Stimulated activated CD8-positive, alpha-beta memory T cell treated with anti-CD3 and anti-CD28 coated beads, Interleukin-12 subunit alpha, Interleukin-12 subunit beta, amount 100 ng/mL, for 4 hours (primary cell): ENCODE data around the gene APOD.
"Not testable (repeated sequence)": the region's sequence is repeated elsewhere in the genome, so short reads cannot be mapped to it uniquely, and the experiment has no call there.

Experiments used
- DNase-seq: peaks from one replicate; pipeline ENCODE4 v3.0.0-alpha.2; 2020; ENCODE audit warnings: low read depth

Gene APOD

DNA sequence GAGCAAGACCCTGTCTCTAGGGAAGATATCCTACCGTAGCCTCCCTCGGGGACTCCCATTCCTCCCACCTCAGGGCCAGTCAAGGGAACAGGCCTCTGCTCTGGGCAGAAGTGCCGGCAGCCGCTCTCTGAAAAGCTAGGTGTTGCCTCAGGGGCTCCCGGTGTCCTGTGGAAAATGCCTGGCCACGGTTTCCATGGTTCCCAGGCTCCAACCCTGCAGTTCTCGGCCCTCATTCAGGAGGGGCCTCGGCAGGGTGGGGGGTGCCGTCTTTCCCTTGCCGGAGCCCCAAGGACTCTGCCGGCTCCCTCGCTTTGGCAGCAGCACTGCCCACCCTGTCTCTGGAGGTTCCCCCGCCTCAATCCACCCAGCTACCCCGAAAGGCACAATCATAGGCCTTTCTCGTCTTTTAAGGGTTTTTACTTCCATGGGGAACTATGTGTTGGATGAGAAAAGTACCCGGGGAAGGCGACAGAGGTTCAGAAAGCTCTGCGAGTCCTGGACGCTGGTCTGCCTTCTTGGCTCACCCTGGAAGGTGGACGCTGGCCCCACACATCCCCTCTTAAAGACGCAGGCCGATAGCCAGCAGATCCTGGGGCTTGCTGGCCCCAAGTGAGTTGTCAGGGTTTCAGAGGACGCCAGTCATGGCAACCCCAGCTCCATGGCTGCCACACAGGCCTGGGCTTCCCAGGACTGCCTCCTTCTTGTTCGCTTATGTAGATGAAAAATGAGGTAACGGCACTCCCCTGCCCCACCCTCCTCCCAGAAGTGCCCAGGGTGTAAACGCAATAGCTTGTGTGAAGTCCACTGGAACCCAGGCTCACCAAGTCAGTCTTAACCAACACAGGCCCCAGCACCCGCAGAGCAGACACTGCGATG, 34.3 kb upstream of the APOD start:
- DNase-seq: not testable (repeated sequence)

DNA sequence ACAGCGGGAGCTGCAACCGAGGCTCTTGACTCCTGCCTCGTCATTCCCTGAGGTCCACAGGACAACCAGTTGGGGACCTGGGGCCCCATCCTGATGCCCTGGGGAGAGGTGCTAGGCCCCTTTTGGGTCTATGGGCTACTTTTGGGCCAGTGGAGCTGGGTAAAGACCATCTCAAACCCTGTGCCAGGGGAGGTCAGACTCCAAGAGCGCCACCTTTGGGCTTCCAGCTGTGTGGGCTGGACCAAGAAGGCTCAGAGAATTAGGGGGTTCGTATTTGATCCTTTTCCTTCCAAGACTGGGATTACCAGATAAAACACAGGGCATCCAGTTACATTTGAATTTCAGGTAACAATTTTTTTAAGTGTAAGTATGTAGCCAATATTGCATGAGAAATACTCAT, 33.4 kb upstream of the APOD start:
- DNase-seq: not testable (repeated sequence)

DNA sequence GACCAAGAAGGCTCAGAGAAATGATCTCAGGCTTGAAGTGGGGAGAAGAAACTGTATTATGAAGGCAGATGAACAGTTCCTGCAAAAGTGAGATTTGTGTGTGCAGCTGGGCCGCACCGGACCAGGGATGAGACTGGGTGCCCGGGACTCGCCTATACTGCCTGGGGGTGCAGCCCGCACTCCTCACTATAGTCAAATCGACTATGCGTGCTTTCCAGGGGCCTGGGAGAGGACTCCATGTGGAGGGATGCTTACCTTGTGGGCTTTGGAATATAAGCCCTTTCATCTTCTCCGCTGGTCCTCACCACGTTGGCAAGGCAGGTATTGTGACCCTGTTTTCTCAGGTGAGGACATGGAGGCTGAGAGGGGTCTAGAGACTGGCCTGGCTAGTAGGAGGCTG, 32.9 kb upstream of the APOD start:
- no peak for DNase-seq

DNA sequence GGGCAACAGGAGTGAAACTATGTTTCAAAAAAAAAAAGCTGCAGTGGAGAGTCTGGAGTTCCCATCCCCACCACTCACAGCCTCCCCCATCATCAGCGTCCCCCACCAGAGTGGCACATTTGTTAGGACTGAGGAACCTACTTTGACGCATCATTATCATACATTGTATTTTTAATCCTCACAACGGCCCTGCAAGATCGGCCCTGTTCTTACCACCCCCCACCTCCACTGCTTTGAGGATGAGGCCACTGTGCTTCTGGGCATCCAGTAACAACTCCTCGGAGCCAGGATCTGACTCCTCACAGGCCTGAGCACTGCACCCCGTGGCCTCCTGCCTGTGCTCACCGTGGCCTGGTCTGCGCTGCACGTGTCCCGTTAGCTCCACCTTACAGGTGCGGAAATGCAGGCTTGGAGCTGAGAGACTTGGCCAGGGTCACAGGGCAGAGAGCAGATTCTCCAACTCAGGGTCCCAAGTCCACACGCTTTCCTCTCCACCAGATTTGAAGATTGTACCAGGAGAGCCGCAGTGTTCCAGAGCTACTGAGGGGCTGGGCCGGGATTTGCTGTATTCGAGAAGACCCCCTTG, 32.3 kb upstream of the APOD start:
- DNase-seq: not testable (repeated sequence)

DNA sequence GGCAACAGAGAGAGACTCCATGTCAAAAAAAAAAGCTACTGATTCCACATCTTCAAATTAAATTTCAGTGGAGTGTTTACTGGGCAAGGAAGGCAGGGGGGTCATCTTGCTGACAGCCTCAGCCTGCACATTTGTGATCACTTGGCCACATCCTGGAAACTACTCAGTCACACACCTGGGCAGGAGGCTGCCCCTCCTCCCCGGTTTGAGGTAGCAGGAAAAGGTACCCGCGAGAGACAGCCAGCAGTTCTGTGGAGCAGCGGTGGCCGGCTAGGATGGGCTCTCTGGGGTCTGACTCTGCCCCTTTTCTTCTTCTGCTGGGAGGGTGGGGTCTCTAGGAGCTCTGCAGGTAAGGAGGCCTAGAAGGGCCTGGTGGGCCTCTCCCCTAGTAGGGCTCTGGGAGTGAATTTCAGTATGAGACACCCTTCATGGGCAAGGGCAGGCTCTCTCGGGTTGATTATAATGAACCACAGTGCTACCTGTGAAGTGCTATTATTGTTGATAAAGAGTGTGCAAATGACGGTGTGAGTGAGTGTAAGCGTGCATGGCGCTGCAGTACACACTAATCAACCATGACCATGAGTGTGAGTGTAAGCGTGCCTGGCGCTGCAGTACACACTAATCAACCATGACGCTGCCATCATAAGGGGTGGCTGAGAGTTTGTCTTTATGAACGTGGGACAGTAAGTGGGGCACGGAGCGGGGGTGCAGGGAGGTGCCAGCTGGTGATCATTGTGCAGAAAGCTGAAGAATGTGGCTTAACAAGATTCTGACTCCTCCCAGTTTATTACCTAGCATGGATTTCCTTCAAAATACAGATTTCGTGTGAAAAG, 31.1 kb upstream of the APOD start:
- DNase-seq: not testable (repeated sequence)

DNA sequence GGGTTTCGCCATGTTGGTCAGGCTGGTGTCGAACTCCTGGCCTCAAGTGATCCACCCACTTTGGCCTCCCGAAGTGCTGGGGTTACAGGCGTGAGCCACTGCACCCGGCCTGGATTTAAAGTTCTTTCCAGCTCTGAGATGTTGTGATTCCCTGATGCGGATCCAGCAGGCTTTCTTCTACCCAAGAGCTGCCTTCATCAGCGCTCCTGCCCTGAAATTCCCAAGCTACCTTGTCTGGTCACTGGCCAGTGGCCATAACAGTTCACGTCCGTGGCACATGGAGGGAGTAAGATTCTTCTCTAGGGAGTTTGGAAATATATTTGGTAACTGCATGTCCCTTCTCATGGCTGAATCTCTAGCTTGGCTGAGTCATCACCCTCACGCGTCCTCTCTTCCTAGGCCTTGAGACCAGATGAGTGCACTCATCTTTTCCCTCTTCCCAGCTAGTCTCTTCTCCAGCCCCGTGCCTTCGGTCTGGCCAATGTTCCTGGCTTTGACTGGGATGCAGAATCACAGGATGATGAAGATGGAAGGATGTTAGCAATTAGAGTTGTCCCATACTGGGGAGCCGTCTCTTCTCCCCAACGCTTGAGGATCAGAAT, 29.8 kb upstream of the APOD start:
- no peak for DNase-seq

DNA sequence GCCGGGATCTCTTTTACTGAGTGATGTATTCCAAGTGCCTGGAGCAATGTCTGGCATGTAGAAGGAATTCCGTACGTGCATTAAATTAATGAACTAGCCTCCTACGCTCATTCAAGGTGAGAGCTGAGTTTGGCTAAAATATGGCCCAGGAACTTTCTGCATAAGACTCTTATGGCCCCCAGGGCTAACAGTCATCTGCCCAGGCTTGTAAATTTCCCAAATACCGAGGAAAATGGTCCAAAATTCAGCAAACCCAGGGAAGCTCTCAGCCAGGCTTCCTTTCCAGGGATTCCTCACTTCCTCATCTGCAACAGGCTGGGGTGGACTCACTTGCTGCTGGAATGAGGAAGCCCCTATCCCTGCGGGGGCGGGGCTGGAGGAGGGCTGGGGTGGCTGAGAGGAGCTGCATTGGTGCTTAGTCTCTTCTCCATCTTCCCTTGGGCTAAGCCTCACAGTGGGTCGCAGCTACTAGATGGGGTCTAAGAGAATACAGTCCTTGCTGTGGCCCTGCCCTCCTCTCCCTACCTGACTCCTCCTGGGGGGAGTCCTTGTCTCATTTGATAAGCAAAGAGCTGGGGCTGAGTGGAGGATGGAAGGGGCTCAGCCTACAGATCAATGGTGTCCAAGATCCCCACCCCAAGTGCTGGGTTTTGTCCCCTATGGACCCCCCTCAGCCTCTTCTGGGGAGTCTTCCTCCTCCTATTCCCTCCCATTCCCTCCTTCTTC, 28.5 kb upstream of the APOD start:
- no peak for DNase-seq

DNA sequence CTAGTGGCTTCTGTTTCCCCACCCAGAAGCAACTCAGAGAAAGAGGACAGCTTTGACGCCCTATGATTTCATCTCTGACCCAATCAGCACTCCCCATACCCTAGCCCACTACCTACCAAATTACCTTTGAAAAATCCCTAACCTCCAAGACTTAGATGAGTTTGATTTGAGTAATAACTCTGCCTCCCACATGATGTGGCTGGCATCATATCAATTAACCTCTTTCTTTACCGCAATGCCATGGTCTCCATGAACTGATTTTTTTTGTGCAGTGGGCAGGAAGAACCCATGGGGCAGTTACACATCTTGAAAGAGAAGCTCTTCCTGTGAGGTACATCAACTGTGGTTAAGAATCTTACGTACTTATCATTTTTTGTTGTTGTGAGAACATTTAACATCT, 25.5 kb upstream of the APOD start:
- no peak for DNase-seq

DNA sequence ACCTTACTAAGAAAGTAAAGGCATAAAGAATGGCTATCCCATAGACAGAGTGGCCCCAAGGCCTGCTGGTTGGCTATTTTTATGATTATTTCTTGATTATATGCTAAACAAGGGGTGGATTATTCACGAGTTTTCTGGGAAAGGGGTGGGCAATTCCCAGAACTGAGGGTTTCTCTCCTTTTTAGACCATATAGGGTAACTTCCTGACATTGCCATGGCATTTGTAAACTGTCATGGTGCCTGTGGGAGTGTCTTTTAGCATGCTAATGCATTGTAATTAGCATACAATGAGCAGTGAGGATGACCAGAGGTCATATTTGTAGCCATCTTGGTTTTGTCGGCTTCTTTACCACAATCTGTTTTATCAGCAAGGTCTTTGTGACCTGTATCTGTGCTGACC, 18.0 kb upstream of the APOD start:
- not testable (repeated sequence) for DNase-seq

DNA sequence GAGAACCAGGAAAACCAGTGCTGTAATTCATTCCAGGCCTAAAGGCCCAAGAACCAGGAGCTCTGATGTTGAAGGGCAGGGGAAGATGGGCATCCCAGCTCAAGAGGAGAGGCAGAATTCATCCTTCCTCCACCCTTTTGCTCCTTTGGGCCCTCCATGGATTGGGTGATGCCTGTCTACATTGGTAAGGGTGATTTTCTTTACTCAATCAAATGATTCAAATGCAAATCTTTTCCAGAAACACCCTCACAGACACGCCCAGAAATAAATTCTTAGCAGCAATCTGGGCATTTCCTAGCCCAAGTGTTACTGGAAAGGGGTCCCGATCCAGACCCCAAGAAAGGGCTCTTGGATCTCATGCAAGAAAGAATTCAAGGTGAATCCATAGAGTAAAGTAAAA, 17.6 kb upstream of the APOD start:
- no peak for DNase-seq

DNA sequence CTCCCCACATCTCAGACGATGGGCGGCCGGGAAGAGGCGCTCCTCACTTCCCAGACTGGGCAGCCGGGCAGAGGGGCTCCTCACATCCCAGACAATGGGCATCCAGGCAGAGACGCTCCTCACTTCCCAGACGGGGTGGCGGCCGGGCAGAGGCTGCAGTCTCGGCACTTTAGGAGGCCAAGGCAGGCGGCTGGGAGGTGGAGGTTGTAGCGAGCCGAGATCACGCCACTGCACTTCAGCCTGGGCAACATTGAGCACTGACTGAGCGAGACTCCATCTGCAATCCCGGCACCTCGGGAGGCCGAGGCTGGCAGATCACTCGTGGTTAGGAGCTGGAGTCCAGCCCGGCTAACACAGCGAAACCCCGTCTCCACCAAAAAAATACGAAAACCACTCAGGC, 16.2 kb upstream of the APOD start:
- not testable (repeated sequence) for DNase-seq

DNA sequence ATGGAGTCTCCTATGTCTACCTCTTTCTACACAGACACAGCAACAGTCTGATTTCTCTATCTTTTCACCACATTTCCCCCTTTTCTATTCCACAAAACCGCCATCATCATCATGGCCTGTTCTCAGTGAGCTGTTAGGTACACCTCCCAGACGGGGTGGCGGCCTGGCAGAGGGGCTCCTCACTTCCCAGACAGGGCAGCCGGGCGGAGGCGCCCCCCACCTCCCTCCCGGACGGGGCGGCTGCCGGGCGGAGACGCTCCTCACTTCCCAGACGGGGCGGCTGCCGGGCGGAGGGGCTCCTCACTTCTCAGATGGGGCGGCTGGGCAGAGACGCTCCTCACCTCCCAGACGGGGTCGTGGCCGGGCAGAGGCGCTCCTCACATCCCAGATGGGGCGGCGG, 15.8 kb upstream of the APOD start:
- not testable (repeated sequence) for DNase-seq

DNA sequence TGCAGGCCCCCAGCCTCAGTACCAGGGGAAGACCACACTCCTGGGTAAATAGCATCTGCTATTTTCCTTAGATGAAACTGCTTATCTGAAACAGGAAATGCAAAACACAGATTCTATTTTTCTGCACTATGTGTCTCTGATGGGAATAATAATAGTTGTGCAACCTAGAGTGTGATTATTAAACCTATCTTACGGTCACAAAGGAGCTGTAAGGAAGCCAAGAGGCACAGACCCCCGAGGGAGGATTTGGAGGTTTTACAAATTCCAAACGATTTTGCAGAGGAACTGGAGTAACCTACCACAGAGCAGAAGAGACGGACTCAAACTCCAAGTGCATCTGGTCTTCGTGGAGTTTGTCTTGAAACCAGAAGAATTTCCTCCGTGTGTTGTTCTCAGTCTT, 14.1 kb upstream of the APOD start:
- no peak for DNase-seq

DNA sequence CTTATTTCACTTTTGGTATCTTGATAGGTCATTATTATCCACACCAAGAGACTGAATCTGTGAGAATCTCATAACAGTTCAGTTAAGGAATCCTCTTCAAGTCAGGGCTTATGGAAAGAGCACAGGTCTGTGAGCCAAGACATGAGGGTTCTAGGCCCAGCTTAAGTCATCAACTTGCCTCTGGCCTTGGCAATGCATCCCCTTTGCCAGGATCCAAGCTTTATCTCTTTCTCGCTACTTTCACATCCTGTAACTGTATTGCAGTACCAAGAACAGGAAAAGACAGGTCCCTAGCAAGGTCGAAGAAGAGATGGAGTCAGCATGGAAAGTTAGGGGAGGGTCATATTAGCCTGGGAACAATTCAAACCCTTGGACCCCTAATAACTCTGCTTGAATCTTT, 13.5 kb upstream of the APOD start:
- DNase-seq: no peak

DNA sequence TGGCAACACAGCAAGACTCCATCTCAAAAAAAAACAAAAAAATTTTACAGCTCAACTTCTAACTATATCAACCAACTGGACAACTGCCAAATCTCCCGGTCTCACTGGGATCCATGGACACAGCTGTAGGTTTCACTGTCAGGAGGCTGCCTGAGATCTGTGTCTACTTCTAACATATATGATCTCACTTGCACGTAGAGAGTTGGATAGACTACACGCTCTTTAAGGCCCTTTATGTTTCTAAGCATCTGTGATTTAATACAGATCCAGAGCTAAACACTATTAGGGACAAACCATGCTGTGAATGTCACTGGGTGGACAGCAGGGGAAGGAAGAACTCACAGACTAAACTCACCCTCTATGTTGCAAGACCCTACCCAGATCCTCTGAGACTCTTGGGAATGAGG, 13.0 kb upstream of the APOD start:
- DNase-seq: no peak

DNA sequence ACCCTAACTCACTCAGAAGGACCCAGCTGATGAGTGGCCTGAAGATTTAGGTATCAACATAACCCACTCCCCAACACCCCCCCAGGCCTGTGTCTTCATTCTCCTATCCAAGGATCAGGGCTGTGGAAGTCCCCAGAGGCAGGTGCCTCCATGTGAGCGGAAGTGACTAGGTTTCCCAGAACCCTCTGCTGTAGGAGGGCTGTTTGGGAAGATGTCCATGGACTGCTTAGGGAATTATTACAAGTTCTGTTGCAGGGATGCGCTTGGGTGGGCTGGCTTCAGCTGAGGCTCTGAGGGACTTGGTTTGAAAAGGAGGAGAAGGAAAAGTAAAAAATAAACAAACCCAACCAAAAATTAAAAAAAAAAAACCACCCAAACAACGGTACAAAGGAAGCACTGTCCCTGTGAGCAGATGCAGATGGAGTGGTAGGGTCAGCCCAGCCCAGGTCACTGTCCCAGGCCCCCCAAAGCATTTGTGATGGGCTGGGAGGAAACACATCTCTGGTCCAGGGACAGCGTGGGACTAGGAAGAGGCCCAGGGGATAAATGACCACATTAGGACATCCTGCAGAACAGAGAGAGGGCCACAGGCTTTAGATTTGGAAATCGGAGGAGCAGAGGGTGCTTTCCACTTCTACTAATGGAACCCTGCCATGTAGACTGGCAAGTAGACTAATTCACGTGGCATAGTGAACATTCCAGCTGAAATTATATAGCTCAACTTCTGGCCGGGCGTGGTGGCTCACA, 12.2 kb upstream of the APOD start:
- no peak for DNase-seq

DNA sequence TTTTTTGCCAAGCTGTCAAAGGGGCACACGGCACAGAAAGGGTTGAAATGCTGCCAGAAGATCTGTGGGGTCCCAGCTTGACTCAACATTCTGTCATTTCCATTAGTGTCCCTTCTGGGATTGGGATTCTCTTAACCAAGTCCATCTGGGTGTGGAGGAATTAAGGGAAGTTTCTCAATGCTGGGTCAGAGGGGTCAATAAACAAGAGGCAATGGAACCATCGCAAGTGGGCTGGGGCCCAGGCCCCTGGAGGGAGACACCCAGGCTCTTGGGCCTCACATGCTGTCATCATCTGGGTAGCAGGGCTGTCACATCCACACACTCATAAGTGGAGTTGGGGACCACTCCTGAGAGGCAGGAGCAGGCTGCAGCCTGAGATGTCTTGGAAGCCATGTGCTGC, 8.1 kb upstream of the APOD start:
- no peak for DNase-seq

DNA sequence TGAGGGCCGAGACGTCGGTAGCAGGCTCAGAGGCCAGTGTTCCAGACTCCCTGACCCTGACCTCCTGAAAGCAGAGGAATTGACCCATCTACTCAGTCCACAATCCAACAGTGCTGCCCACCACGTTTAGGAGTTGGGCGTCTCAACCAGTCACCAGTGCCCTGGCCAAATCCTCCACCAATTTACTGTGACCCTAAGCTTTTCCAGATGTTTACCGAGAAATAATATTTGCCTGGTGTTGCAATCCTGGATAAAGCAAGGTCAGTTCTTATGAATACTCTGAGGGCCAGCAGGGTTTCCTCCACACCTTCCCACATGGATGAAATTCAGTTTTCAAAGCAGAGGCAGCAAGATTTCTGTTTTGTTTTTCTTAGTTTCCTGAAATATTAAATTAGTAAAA, 7.5 kb upstream of the APOD start:
- DNase-seq: no peak

DNA sequence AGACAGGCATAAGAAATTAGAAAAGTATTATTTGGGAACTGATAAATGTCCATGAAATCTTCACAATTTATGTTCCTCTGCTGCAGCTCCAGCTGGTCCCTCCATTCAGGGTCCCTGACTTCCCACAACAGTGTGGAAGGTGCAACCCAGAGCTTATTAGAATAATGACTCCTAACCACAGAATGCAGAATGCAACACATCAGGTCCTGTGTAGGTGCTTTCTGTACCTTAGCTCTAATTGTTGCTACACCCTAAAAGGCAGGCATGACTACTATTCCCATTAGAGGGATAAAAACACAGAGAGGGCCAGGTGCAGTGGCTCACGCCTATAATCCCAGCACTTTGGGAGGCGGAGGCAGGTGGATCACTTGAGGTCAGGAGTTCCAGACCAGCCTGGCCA, 6.6 kb upstream of the APOD start:
- not testable (repeated sequence) for DNase-seq

DNA sequence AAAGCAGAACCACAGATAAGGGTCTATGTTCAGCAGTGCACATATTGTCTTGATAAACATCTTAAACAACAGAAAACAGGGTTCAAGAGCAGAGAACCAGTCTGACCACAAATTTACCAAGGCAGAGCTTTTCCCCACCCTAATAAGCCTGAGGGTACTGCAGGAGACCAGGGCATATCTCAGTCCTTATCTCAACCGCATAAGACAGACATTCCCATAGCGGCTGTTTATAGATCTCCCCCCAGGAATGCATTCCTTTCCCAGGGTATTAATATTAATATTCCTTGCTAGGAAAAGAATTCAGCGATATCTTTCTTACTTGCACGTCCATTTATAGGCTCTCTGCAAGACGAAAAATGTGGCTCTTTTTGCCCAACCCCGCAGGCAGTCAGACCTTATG, 6.1 kb upstream of the APOD start:
- DNase-seq: not testable (repeated sequence)

DNA sequence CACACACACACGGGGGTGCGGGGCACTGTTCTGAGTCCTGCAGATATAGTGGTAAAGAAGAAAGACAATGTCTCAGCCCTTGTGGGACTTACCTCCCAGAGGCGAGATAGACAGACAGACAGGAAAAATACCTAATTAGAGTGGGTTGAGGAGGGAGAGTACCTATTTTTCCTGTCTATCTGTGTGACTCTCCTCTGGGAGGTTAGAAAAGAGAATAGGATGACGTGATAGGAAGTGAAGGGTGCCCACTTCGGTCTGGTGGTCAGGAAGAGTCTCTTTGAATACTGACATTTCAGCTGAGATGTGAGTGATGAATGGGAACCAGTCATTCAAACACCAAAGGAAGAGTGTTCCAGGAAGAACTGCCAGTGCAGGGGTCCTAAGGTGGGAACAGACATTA, 4.1 kb upstream of the APOD start:
- DNase-seq: no peak
